ENCODE measurements around the gene PDZD2.

- TF ChIP-seq POLR2A (IDR thresholded peaks at IDR 0.05) (no peak), CTCF (IDR thresholded peaks at IDR 0.05) (no peak)
Measured at GRCh38 chr5:31783731-31784130, 144.8 kb downstream of the PDZD2 start.

Measured in testis (tissue), 2 donors.